ES-I3 (cell line): Measurements from ENCODE around the gene PON1.

Experiments used
- H3K36me3 ChIP-seq: 2 replicates; pipeline ENCODE4 v1.6.1; 2013; ENCODE audit warnings: mild to moderate bottlenecking, low read length, control low read depth, moderate library complexity; ENCODE audit not compliant: insufficient read depth
- H3K4me1 ChIP-seq: 2 replicates; pipeline ENCODE4 v1.6.1; 2013; ENCODE audit warnings: mild to moderate bottlenecking, control low read depth, low read length; ENCODE audit not compliant: insufficient read depth
- H3K9ac ChIP-seq: 2 replicates; pipeline ENCODE4 v1.6.1; 2013; ENCODE audit warnings: low read depth, mild to moderate bottlenecking, low read length, moderate library complexity
- H3K9me3 ChIP-seq: 2 replicates; pipeline ENCODE4 v1.6.1; 2013; ENCODE audit warnings: mild to moderate bottlenecking, low read length, moderate library complexity; ENCODE audit not compliant: control insufficient read depth, insufficient read depth

The PON1 gene

DNA sequence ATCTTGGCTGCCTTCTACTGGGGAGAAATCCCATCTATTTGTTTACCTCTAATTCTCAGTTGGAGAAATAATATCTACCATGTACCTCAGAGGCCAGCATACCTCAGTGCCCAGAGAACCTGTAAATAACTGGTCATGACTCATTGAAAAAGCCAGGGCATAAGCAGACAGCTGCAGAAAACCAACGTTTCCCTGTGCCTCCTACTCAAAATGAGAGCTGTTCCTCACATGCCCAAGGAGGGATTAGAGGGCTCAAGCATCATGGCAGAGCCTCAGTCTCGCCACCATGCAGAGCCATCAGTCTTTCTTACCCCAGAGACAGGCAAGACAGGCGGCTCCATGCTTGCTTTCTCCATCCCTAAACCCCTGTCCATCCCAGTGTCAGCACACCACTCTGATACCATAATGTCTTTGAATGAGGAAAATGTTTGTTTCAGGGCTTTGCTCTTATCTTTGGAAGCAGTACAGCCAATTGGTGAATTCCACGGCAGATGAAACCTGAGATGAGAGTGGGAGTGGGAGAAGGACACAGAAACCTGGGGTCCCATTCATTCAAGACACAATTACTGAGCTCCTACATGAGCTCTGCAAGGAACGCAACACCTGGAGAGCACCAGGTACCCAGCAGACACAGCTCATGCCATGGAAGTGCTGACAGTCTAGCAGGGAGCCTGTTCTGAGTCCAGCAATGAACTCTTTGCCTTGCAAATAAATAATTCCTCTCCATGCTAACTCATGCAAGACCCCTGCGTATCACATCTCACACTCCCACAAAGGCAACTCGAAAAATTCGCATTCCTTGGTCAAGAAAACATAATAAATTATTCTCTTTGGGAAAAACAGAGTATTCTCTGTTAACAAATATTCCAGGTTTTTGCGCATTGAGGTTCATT, 21.1 kb downstream of the PON1 start:
- Histone ChIP-seq H3K9ac (no peak overlapping the region), H3K9me3 (no peaks in the 10 kb centered on the region), H3K36me3 (no peaks in the 10 kb centered on the region), H3K4me1 (no peaks in the 10 kb centered on the region)

DNA sequence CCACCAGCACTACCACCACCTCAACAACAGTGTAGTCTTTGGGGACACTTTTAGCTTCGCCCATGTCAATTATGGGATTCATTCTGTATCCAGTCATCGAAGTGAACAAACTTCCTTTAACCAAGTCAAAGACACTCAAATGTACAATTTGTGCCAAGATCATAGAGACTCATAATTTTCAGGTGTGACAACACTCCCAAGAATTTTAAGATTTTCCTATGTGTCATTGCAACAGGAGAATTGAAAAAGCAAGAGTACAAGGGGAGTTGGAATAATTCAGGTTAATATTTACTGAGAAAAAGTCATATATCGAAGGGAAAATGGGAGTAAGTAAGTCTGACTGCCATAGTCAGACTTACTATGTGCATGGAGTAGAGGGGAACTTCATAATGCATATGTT, 26.2 kb downstream of the PON1 start:
- Histone ChIP-seq H3K4me1 (no peaks in the 10 kb centered on the region), H3K9ac (no peak overlapping the region), H3K36me3 (no peaks in the 10 kb centered on the region), H3K9me3 (no peaks in the 10 kb centered on the region)

DNA sequence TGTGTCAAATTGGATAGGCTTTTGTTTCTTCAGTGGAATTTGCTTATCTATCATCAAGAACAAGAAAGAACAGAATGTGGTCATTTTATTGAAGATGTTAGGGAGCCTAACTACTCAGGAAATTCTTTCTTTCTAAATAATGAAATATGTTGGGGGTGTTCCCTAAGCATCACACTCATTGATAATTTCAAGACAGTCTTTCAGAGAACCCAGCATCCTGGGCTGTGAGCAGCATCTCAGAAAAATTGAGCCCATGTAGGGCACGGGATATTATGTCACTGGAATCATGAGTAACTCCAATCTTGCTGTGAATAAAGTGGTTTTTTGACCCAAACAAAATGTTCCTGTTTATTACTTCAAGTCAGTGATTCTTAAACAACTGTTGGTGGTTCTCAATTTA, 27.3 kb downstream of the PON1 start:
- no peaks in the 10 kb centered on the region for H3K4me1 ChIP-seq
- H3K9me3 ChIP-seq = no peaks in the 10 kb centered on the region
- no peaks in the 10 kb centered on the region for H3K36me3 ChIP-seq
- no peak overlapping the region for H3K9ac ChIP-seq

DNA sequence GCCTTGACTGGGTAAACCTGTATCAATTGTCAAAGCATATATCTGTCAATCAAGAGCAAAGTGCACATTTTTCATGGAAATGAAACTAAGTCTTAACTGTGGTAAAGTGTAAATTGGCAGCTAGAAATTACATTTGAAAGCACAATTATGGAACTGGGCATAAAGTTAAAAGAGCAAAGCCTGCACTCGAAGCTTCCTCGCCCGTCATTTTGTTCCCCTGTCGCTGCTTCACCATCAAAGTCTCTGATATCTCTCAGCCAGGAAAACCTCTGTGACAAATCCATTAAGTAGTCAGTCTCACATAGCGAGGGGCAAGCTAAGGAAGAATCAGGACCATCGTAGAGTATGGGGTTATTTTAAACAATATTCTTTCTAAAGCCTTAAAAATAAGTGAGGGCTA, 27.9 kb downstream of the PON1 start:
- Histone ChIP-seq H3K36me3 (no peaks in the 10 kb centered on the region), H3K9ac (no peak overlapping the region), H3K4me1 (no peaks in the 10 kb centered on the region), H3K9me3 (no peaks in the 10 kb centered on the region)

DNA sequence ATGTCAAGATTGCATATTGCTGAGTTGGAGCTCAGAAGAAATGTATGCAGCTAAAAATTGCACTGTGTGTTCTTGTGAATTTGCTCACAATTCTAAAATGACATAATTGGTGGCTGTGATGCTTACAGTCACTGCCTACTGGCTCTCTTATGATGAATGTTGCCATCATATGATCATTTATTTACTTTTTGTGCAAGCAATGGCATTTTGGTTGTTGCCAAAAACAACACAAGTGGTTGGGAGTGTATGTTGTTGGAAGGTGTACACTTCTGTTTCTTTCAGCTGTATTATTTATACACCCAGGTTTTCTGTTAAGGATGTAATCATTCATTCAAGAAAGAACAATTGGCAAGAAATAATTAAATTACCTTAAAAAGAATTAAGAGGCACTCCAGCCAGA, 28.9 kb downstream of the PON1 start:
- Histone ChIP-seq H3K4me1 (no peaks in the 10 kb centered on the region), H3K36me3 (no peaks in the 10 kb centered on the region), H3K9ac (no peak overlapping the region), H3K9me3 (no peaks in the 10 kb centered on the region)

DNA sequence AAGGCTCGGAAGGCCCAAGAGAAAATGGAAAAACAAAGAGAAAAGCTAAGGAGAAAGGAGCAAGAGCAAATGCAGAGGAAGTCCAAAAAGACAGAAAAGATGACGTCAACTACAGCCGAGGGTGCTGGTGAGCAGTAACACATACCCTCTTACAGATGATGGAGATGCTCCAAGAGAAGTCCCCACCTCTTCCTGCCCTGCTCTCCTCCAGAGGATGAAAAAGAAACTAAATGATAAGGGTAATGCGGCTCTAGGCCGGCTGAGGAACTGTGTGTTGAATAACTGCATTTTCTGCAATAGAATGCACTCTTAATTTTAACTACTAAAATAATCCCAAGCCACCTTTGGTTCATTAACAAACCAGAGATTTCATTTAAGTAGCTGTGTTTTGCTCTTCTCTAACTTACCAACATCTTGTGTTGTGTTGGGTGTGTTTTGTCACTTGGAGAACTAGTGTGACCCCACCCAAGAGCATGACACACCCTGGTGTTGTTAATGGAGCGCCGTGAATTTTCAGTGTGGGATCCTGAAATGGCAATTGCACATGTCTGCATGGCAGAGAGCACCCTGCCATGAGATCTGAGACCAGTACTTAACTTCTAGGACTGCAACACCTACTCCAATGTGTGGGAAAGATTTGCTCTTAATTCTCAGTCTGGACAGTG, 34.0 kb downstream of the PON1 start:
- Histone ChIP-seq H3K9me3 (no peaks in the 10 kb centered on the region), H3K4me1 (no peaks in the 10 kb centered on the region), H3K36me3 (no peaks in the 10 kb centered on the region), H3K9ac (no peak overlapping the region)

DNA sequence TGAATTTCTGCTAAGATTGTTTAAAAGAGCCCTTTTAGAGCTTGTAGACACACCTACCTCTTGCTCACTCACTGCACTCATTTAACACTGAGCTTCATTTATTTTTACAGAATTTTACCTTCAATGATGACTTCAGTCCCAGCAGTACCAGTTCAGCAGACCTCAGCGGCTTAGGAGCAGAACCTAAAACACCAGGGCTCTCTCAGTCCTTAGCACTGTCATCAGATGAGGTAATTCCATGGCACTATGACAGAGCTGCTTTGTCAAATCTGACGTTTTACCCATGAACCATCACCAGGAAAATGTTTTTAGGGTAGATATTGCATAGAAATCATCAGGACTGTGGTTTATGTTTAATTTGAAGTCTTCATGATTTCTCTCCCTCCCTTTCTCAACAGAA, 38.2 kb downstream of the PON1 start:
- Histone ChIP-seq H3K4me1 (no peaks in the 10 kb centered on the region), H3K36me3 (no peaks in the 10 kb centered on the region), H3K9ac (no peak overlapping the region), H3K9me3 (no peaks in the 10 kb centered on the region)

DNA sequence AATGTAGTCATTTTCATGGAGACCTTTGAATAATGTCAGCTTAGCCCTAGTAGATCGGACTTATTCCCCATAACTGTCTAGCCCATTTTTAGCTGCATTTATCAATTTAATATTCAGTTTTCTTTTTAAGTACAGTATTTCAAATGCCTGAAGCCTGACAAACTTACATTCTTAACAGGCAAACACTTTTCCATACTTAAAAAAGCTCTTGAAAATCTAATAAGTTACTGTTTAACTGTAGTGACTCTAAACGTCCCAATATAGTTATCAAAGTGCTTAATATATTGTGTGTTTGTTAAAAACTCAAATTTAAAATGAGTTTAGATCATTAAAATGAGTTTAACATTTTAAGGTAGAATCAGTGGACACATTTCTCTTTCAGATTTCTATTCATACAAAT, 44.9 kb downstream of the PON1 start:
- H3K9ac ChIP-seq = no peak overlapping the region
- no peaks in the 10 kb centered on the region for H3K36me3 ChIP-seq
- H3K4me1 ChIP-seq = no peaks in the 10 kb centered on the region
- no peaks in the 10 kb centered on the region for H3K9me3 ChIP-seq

DNA sequence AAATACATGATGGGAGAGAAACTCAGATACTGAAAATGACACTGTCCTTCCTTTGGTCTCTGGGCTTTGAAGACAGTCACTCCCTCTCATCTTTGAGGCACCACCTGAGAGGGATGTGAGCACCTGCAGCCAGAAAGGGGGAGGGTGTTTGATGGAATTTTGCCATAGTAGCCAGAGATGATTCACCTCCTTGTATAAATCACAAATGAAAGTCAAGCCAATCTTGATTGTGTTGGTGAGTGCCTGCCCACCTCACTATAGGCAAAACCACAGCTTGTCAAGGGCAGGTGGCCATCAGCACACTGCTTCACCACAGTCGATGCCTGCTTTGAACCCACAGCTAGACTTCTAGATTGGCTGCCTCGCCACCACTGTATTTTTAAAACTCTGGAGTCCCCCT, 48.2 kb downstream of the PON1 start:
- H3K9me3 ChIP-seq = no peaks in the 10 kb centered on the region
- H3K9ac ChIP-seq = no peak overlapping the region
- no peaks in the 10 kb centered on the region for H3K36me3 ChIP-seq
- no peaks in the 10 kb centered on the region for H3K4me1 ChIP-seq

DNA sequence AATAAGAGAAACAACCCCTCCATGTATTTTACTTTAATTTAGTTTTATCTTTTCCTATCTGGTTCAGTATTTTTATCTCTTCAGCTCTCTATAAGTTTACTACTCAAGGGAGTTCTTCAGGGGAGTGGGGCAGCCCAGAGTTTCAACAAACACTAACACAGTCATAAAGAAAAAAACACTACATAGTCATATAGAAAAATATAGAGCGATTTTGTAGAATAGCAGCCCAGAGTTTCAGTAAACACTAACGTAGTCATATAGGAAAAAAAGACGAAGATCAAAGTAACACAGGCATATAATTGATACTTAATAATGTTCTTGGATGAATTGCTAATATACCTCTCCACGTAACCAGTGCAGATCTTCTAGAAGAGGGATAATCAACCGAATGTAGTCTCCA, 54.7 kb downstream of the PON1 start:
- H3K4me1 ChIP-seq = peaks cover 8% of the 10 kb centered on the region; the same call in 1 of the 2 replicates
- no peaks in the 10 kb centered on the region for H3K36me3 ChIP-seq
- no peaks in the 10 kb centered on the region for H3K9me3 ChIP-seq
- no peak overlapping the region for H3K9ac ChIP-seq

DNA sequence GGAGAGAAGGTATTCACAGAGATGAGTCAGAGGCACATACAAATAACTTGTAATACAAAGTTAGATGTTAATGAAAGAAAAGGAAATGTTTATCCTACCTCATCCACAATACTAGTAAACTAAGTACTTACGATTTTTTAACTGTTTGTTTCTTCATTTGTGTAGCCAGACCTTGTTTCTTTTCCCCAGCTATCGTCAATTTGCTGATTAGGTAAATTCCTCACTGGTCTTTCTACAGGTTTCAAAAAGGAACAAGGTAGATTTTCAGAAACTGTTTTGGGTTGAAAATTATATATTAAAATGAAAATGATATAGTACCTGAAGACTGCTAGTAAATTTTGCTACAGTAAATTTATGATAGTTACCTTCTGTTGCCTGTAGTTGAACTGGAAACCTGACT, 56.6 kb downstream of the PON1 start:
- Histone ChIP-seq H3K4me1 (peaks cover 8% of the 10 kb centered on the region; the same call in 1 of the 2 replicates), H3K36me3 (no peaks in the 10 kb centered on the region), H3K9me3 (no peaks in the 10 kb centered on the region), H3K9ac (no peak overlapping the region)

DNA sequence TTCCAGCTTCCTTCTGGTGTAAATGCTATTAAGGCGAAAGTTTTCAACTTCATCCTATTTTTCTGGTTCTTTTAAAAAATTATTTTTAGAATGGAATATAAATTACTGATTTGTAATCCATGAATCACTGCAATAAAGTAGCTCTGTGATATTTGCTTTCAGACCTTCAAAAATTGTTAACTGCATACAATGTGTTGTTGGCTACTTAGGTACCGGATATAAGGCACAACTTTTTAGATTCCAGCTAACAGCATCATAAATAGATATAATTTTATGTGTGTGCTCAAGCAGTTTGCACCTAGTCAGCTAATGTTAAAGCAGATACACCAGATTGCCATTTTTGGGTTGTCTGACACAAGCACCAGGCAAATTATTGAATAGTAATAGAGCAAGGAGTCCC, 58.7 kb downstream of the PON1 start:
- Histone ChIP-seq H3K36me3 (no peaks in the 10 kb centered on the region), H3K4me1 (peaks cover 8% of the 10 kb centered on the region; the same call in 1 of the 2 replicates), H3K9ac (no peak overlapping the region), H3K9me3 (no peaks in the 10 kb centered on the region)

DNA sequence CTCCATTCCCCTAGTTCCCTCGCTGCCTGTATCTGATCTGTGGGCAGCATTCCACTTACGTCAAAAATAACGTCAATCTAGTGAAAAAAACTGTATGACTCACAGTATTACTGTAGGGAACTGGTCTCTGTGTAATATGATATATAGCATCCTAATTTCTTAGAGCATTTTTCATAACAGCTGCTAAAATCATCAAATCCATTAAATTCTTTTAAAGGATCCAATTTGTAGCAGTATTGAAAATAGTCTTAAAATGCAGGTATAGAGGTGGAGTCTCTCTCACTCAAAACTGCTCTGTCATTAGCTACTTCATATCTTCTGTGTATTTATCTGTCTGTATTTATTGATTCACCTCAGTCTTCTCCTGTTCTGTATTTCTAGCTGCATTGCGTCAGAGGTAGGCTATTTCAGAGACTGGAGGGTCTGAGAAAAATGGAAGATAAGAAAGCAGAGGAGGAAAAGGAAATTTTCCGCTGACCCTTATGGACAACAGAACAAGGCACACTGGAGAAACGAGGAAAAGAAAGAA, 59.9 kb downstream of the PON1 start:
- Histone ChIP-seq H3K9me3 (no peaks in the 10 kb centered on the region), H3K4me1 (peaks cover 8% of the 10 kb centered on the region; the same call in 1 of the 2 replicates), H3K9ac (no peak overlapping the region), H3K36me3 (no peaks in the 10 kb centered on the region)

DNA sequence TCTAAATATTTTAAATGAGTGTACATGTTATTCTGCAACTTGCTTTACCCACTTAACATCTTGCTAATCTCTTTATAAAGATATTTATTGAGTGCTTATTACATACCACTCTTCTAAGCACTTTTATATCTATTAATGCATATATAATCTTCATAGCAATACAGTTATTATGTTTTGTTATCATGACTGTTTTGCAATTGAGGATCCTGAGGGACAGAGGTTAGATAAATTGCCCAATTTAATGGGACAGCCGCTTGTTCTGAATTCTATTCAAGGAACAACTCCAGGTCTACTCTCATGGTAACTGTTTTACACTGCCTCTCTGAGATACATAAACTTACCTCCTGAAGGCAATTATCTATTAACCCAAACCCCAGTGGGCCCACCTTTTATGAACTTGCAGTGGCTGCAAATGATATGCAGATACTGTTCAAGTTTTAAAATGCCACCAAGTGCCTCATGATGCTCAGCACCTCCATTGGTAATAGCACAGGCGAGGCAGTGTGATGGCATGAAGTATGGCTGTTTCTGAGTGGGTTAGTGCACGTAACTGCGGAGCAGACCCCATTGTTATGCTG, 60.5 kb downstream of the PON1 start:
- Histone ChIP-seq H3K4me1 (peaks cover 8% of the 10 kb centered on the region; the same call in 1 of the 2 replicates), H3K36me3 (no peaks in the 10 kb centered on the region), H3K9ac (no peak overlapping the region), H3K9me3 (no peaks in the 10 kb centered on the region)
